ENCODE measurements around the gene NUCB1.

Gene NUCB1

GRCh38 chr19:48938256-48938655 is 38.1 kb downstream of the NUCB1 start:
- no peak for DNase-seq

GRCh38 chr19:48940902-48941301 is 40.8 kb downstream of the NUCB1 start:
- no peak for DNase-seq

GRCh38 chr19:48943081-48943480 is 43.0 kb downstream of the NUCB1 start:
- DNase-seq, result no peak

GRCh38 chr19:48945415-48945814 is 45.3 kb downstream of the NUCB1 start:
- DNase-seq, result no peak

- DNase-seq, result no peak
Observed at GRCh38 chr19:48945817-48946216, 45.7 kb downstream of the NUCB1 start.

- DNase-seq, result no peak
Observed at GRCh38 chr19:48946463-48947257, 46.5 kb downstream of the NUCB1 start.

- no peak for DNase-seq
Observed at GRCh38 chr19:48947258-48947542, 47.1 kb downstream of the NUCB1 start.

GRCh38 chr19:48950159-48950558 is 50.0 kb downstream of the NUCB1 start:
- no peak for DNase-seq

GRCh38 chr19:48950830-48951519 is 50.9 kb downstream of the NUCB1 start:
- DNase-seq, result no peak

GRCh38 chr19:48953141-48953540 is 53.0 kb downstream of the NUCB1 start:
- no peak for DNase-seq

GRCh38 chr19:48953990-48954594 is 54.0 kb downstream of the NUCB1 start:
- no peak for DNase-seq

- peak; percentile 94 to 99 for DNase-seq
Observed at GRCh38 chr19:48954595-48955307, 54.6 kb downstream of the NUCB1 start, which contains the start of gene BAX. Gene BAX (plus strand): TSS chr19:48954875. CDS start chr19:48954929, 54 bp downstream.

GRCh38 chr19:48955308-48955958 is 55.3 kb downstream of the NUCB1 start:
- DNase-seq, result no peak

- DNase-seq, result no peak
Observed at GRCh38 chr19:48958006-48958405, 57.9 kb downstream of the NUCB1 start.

- no peak for DNase-seq
Observed at GRCh38 chr19:48959341-48960239, 59.5 kb downstream of the NUCB1 start.

- DNase-seq, result no peak
Observed at GRCh38 chr19:48961051-48961649, 61.0 kb downstream of the NUCB1 start.

- DNase-seq, result no peak
Observed at GRCh38 chr19:48961673-48962028, 61.5 kb downstream of the NUCB1 start.

GRCh38 chr19:48962029-48962848 is 62.1 kb downstream of the NUCB1 start:
- DNase-seq, result no peak

- no peak for DNase-seq
Observed at GRCh38 chr19:48962849-48963165, 62.7 kb downstream of the NUCB1 start.

- no peak for DNase-seq
Observed at GRCh38 chr19:48963371-48964204, 63.5 kb downstream of the NUCB1 start.

All from NCI-H446 (cell line).